ENCODE results near the gene PRUNE2. TPM values are rescaled to one million over a fixed set of nuclear protein-coding genes. Genes with fewer than 3 reads are reported as not detected.

Gene PRUNE2
- total RNA-seq, 4 donors from 2014 or later: 3.6 to 16.2 (median 6.4) TPM

- TF ChIP-seq POLR2AphosphoS5 (IDR thresholded peaks at IDR 0.05): no peak
- no peak for TF ChIP-seq POLR2A (IDR thresholded peaks at IDR 0.05)
- TF ChIP-seq EP300 (IDR thresholded peaks at IDR 0.05): no peak
- TF ChIP-seq CTCF (IDR thresholded peaks at IDR 0.05): no peak
- Histone ChIP-seq H3K9me3 (no peaks in the 10 kb centered on the region), H3K27me3 (no peaks in the 10 kb centered on the region), H3K4me3 (no peak overlapping the region), H3K27ac (no peak overlapping the region), H3K4me1 (peaks cover 4% of the 10 kb centered on the region), H3K36me3 (no peaks in the 10 kb centered on the region)
- WGBS: 60% methylated on average over 5 of the region's 5 CpGs
- no peak for DNase-seq (ENCODE audit: low spot score in 2 of 2)
Observed at GRCh38 chr9:76717176-76717575, 188.7 kb downstream of the PRUNE2 start.

DNA sequence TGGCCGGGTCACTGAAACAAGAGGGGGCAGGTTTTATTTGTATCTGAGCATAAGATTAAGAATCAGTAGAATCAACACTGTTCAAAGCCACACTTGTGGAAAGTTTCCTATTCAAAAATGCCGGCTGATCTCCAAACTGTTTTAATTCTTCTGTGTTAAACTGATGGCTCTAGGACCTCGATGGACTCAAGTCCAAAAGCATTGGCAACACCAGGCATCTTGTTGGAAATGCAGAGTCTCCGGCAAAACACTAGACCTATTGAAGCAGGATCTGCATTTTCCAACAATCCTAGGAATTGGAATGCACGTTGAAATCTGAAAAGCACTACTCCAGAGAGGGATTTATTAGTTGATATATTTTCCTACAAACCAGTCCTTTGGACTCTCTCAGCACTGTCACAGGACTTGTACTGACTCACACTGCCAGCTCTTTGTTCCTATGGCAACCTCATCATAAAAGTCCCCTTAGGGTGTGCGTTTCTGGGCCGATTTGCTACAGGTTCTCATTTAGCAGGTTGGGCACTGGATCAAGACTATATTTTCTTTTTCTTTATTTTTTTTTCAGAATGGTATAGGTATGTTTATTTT is 189.7 kb downstream of the PRUNE2 start:
- no peak overlapping the region for H3K27ac ChIP-seq
- peaks cover 4% of the 10 kb centered on the region for H3K4me1 ChIP-seq
- no peaks in the 10 kb centered on the region for H3K27me3 ChIP-seq
- 50% methylated on average over 7 of the region's 7 CpGs for WGBS
- H3K4me3 ChIP-seq: no peak overlapping the region
- H3K36me3 ChIP-seq: no peaks in the 10 kb centered on the region
- DNase-seq (ENCODE audit: low spot score in 2 of 2): no peak
- H3K9me3 ChIP-seq: no peaks in the 10 kb centered on the region
- no peak for TF ChIP-seq EP300 (IDR thresholded peaks at IDR 0.05)
- no peak for TF ChIP-seq POLR2AphosphoS5 (IDR thresholded peaks at IDR 0.05)
- no peak for TF ChIP-seq CTCF (IDR thresholded peaks at IDR 0.05)
- TF ChIP-seq POLR2A (IDR thresholded peaks at IDR 0.05): no peak

DNA sequence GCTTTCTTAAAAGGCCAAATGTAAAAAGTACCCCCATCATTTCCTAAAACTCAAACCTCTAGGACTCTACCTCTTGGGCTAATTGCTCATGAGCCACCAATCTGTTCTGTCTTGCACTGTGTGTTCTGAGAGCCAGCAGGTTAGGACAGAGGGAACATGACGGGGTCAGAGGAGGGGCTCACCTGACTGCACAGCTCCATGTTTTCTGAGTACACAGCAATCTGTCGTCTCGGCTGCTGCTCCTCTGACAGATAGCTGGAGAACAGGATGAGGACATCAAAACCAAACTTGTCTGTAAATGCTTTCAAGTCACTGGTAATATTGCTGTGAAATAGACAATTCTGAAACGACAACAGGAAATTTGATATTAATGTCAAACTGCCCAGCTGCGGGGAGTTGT is 192.5 kb downstream of the PRUNE2 start:
- peaks cover 4% of the 10 kb centered on the region for H3K4me1 ChIP-seq

DNA sequence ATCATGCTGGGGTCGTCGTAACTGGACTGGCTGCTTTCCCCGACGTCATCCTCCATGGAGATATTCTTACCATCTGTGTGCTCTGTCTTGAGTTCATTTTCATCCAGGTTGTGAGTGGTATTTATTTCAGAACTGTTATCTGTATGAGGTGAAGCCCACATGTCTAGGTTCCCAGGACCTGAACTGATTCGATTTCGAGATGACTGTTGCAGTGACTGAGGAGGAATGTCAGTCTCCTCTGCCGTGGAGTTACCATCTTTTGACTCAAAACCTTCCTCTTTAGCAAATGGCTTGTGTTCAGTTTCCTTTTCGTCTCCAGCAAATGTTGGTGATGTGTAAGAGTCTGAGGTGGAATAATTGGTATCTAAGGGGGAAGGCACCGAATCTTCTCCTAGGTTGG is 196.9 kb downstream of the PRUNE2 start:
- Histone ChIP-seq H3K4me1 (no peaks in the 10 kb centered on the region), H3K27me3 (peaks cover 19% of the 10 kb centered on the region)
- no peak for TF ChIP-seq EP300 (IDR thresholded peaks at IDR 0.05)

More for the DNA sequence above, 192.5 kb downstream of the PRUNE2 start:
- H3K36me3 ChIP-seq: no peaks in the 10 kb centered on the region
- peaks cover 4% of the 10 kb centered on the region for H3K27me3 ChIP-seq
- no peaks in the 10 kb centered on the region for H3K9me3 ChIP-seq
- TF ChIP-seq EP300 (IDR thresholded peaks at IDR 0.05) (no peak), POLR2A (IDR thresholded peaks at IDR 0.05) (no peak), POLR2AphosphoS5 (IDR thresholded peaks at IDR 0.05) (no peak), CTCF (IDR thresholded peaks at IDR 0.05) (no peak)
- DNase-seq (ENCODE audit: low spot score in 2 of 2): no peak
- 71% methylated on average over 5 of the region's 5 CpGs for WGBS
- H3K4me3 ChIP-seq: no peak overlapping the region
- no peak overlapping the region for H3K27ac ChIP-seq

GRCh38 chr9:76707510-76707909 is 198.4 kb downstream of the PRUNE2 start:
- Histone ChIP-seq H3K36me3 (no peaks in the 10 kb centered on the region), H3K4me1 (no peaks in the 10 kb centered on the region), H3K27me3 (peaks cover 19% of the 10 kb centered on the region), H3K4me3 (no peak overlapping the region), H3K9me3 (no peaks in the 10 kb centered on the region), H3K27ac (no peak overlapping the region)
- no peak for DNase-seq (ENCODE audit: low spot score in 2 of 2)
- 73% methylated on average over 6 of the region's 6 CpGs for WGBS
- TF ChIP-seq CTCF (IDR thresholded peaks at IDR 0.05) (no peak), POLR2A (IDR thresholded peaks at IDR 0.05) (no peak), EP300 (IDR thresholded peaks at IDR 0.05) (no peak), POLR2AphosphoS5 (IDR thresholded peaks at IDR 0.05) (no peak)

More for the DNA sequence above, 196.9 kb downstream of the PRUNE2 start:
- H3K4me3 ChIP-seq: no peak overlapping the region
- no peak overlapping the region for H3K27ac ChIP-seq
- WGBS: 85% methylated on average over 9 of the region's 9 CpGs
- no peaks in the 10 kb centered on the region for H3K36me3 ChIP-seq
- no peaks in the 10 kb centered on the region for H3K9me3 ChIP-seq
- DNase-seq (ENCODE audit: low spot score in 2 of 2): no peak
